HEK293T (cell line): ENCODE data around the gene PEX1.

Experiments used
- BHLHE40 ChIP-seq: fragments of 450-650 bp; IDR thresholded peaks from 2 replicates; pipeline ENCODE4 v1.6.1; 2016; ENCODE audit warnings: mild to moderate bottlenecking, moderate library complexity, borderline replicate concordance
- HDGF ChIP-seq: fragments of 450-650 bp; IDR thresholded peaks from 2 replicates; pipeline ENCODE4 v1.6.1; 2017; ENCODE audit warnings: antibody characterized with exemption, borderline replicate concordance
- ZNF384 ChIP-seq: fragments of 450-650 bp; IDR thresholded peaks from 2 replicates; pipeline ENCODE4 v1.6.1; 2016

- TF ChIP-seq HDGF (no peak), BHLHE40 (no peak), ZNF384 (no peak)
Measured at GRCh38 chr7:92503767-92504166, 24.6 kb downstream of the PEX1 start.
